Vagina (tissue), 2 donors: Measurements from ENCODE around the gene GBGT1.

Experiments
- POLR2A ChIP-seq, 2 donors: fragments of 450-650 bp; IDR thresholded peaks; one replicate each; pipeline ENCODE4 v1.6.1; 2017; ENCODE audit warnings: antibody characterized with exemption in 2 of 2, mild to moderate bottlenecking in 2 of 2, moderate library complexity in 2 of 2
- TF ChIP-seq, protein P1 (sequence below), 3 experiments: fragments of 450-650 bp in 2 of 3; fragments of 200-600 bp in 1 of 3; sonication (generic) in 1 of 3; IDR thresholded peaks; one replicate each; pipeline ENCODE4 v1.5.1; 2017 to 2019; ENCODE audit warnings: antibody characterized with exemption in 3 of 3, mild to moderate bottlenecking in 2 of 3, moderate library complexity in 2 of 3

DNA sequence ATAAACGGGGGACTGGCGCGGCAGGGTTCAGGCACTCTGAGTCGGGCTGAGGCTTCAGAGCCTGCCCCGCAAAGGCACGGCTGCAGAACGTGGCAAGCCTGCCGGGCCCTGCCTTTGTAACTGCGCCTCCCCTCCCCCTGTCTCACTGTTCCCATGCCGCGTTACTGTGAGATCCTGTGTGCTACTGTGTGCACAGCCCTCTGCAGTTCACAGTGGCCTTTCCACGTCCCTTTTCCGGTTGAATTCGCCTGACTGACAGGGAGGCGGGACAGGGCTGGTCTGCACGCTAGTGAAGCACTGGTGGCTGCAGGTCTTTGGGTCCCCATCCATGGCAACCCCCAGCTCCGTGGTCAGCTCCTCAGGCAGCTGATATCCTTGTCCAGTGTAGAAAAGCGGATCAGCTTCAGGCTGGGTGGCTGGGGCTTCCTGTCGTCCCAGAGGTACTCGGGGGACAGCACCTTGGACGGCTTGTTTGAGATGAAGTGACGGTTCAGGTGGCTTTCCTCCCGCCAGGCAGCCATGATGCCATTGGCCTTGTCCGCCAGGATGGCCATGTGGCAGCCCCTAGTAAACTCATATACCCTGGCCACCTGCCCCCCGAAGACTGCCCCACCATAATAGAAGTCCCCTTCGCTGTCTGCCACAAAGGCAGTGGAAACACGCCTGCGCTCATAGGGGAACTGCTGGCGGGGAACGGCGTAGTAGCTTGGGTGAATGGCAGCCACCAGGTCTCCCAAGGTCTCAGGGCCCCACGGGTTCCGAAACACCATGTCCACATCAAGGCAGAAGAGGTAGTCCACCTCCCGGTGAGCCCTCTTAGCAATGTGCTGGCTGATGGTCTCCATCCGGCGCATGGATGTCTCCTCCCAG lies 10.3 kb downstream of the GBGT1 start:
- TF ChIP-seq POLR2A (IDR thresholded peaks at IDR 0.05) = no peak
- TF ChIP-seq, protein P1, sequence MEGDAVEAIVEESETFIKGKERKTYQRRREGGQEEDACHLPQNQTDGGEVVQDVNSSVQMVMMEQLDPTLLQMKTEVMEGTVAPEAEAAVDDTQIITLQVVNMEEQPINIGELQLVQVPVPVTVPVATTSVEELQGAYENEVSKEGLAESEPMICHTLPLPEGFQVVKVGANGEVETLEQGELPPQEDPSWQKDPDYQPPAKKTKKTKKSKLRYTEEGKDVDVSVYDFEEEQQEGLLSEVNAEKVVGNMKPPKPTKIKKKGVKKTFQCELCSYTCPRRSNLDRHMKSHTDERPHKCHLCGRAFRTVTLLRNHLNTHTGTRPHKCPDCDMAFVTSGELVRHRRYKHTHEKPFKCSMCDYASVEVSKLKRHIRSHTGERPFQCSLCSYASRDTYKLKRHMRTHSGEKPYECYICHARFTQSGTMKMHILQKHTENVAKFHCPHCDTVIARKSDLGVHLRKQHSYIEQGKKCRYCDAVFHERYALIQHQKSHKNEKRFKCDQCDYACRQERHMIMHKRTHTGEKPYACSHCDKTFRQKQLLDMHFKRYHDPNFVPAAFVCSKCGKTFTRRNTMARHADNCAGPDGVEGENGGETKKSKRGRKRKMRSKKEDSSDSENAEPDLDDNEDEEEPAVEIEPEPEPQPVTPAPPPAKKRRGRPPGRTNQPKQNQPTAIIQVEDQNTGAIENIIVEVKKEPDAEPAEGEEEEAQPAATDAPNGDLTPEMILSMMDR (IDR thresholded peaks at IDR 0.05) = no peak
